Naive thymus-derived CD8-positive, alpha-beta T cell (primary cell): ENCODE data around the gene CHIA. TPM values are rescaled to one million over a fixed set of nuclear protein-coding genes. Genes with fewer than 3 reads are reported as not detected.
A peak's percentile ranks its signal among the peaks of the same experiment; 100 is the strongest.
"Not testable (repeated sequence)": the region's sequence is repeated elsewhere in the genome, so short reads cannot be mapped to it uniquely, and the experiment has no call there.

Source experiments
- ATAC-seq, 2 donors: fragments of 150-1000 bp; cut with Tn5 transposase in 1 of 2; sonication (Bioruptor Pico), chemical (Tn5 transposase) in 1 of 2; 1 replicate in 1 of 2; 2 replicates in 1 of 2; pipeline ENCODE4 v1.10.0; 2021; ENCODE audit warnings: mild to moderate bottlenecking in 2 of 2, moderate library complexity in 2 of 2
- POLR2A ChIA-PET: fragments of 350-600 bp; sonication (Branson Sonifier 250); formaldehyde crosslinking; loops from one replicate; lab custom pipeline; 2021; ENCODE audit warnings: antibody characterized with exemption; lab: Charles Lee
- DNase-seq, 10 donors: peaks; one replicate each; pipeline versions ENCODE4 v3.0.0 to v3.0.0-alpha.2; 2020 to 2022
- H3K27ac Mint-ChIP-seq, 10 donors: one replicate each; pipeline ENCODE4 v1.8.0; 2020 to 2022; ENCODE audit warnings: mild to moderate bottlenecking in 10 of 10, mixed read lengths in 10 of 10, moderate library complexity in 4 of 10, inconsistent platforms in 1 of 10
- H3K27me3 Mint-ChIP-seq, 5 donors: one replicate each; pipeline ENCODE4 v1.8.0; 2021 to 2022; ENCODE audit warnings: mixed read lengths in 5 of 5
- H3K36me3 Mint-ChIP-seq, 3 donors: one replicate each; pipeline ENCODE4 v1.8.0; 2020 to 2022; ENCODE audit warnings: mixed read lengths in 3 of 3, mild to moderate bottlenecking in 2 of 3, inconsistent platforms in 1 of 3
- H3K4me1 Mint-ChIP-seq, 4 donors: one replicate each; pipeline ENCODE4 v1.8.0; 2021 to 2022; ENCODE audit warnings: mixed read lengths in 4 of 4
- H3K4me3 Mint-ChIP-seq, 10 donors: one replicate each; pipeline ENCODE4 v1.8.0; 2020 to 2022; ENCODE audit warnings: mild to moderate bottlenecking in 10 of 10, mixed read lengths in 10 of 10, moderate library complexity in 6 of 10, inconsistent platforms in 1 of 10
- H3K9me3 Mint-ChIP-seq, 9 donors: one replicate each; pipeline ENCODE4 v1.8.0; 2020 to 2022; ENCODE audit warnings: mixed read lengths in 9 of 9, mild to moderate bottlenecking in 3 of 9, inconsistent platforms in 1 of 9, moderate library complexity in 1 of 9
- polyA plus RNA-seq, 3 donors: library from polyadenylated mRNA; unstranded; fragments of 300-500 nt; fragmentation: Illumina TruSeq; gene quantifications; one replicate each; pipeline ENCODE4 v1.2.3, GENCODE V29; 2021
- total RNA-seq, 8 experiments: library from RNA in 2 of 8; stranded (reverse) in 2 of 8; gene quantifications; one replicate each; pipeline ENCODE4 v1.2.3 and lab custom pipeline; 2021 to 2026

CHIA gene
- total and polyA plus RNA-seq, 5 experiments from 2014 or later = not detected

GRCh38 chr1:111289371-111289770, 1.3 kb upstream of the CHIA start:
- Mint-ChIP-seq H3K27me3 (no peaks in the 10 kb centered on the region), H3K36me3 (no peaks in the 10 kb centered on the region), H3K9me3 (peaks cover 0 to 4% (median 0%) of the 10 kb centered on the region in 9 donors), H3K27ac (no peak overlapping the region), H3K4me3 (no peak overlapping the region), H3K4me1 (peaks cover 0 to 6% (median 4%) of the 10 kb centered on the region in 4 donors)
- POLR2A ChIA-PET = no interaction called here
- ATAC-seq = no peak
- DNase-seq = no peak

- POLR2A ChIA-PET = no interaction called here
- no peaks in the 10 kb centered on the region for H3K36me3 Mint-ChIP-seq
- no peak for ATAC-seq
- no peak overlapping the region for H3K4me3 Mint-ChIP-seq
- no peaks in the 10 kb centered on the region for H3K27me3 Mint-ChIP-seq
- peaks cover 0 to 13% (median 7%) of the 10 kb centered on the region in 4 donors for H3K4me1 Mint-ChIP-seq
- peaks cover 0 to 4% (median 0%) of the 10 kb centered on the region in 9 donors for H3K9me3 Mint-ChIP-seq
- H3K27ac Mint-ChIP-seq = no peak overlapping the region
- no peak for DNase-seq
These were observed 547 bp upstream of the CHIA start for GRCh38 chr1:111290104-111290503.

- Mint-ChIP-seq H3K4me3 (peak overlapping the region in 2 of 10 donors; percentile 16 to 27), H3K27ac (no peak overlapping the region), H3K9me3 (peaks cover 0 to 26% (median 0%) of the 10 kb centered on the region in 9 donors), H3K27me3 (no peaks in the 10 kb centered on the region), H3K36me3 (peaks cover 0 to 8% (median 8%) of the 10 kb centered on the region in 3 donors), H3K4me1 (peaks cover 0 to 15% (median 9%) of the 10 kb centered on the region in 4 donors)
- POLR2A ChIA-PET = no interaction called here
- DNase-seq = peak in 1 of 10 donors; percentile 4
- peak in 1 of 2 donors; percentile 50 for ATAC-seq
These were observed 3.7 kb downstream of the CHIA start for GRCh38 chr1:111294390-111294789.

GRCh38 chr1:111302374-111302773, 11.7 kb downstream of the CHIA start:
- H3K9me3 Mint-ChIP-seq = peaks cover 9 to 34% (median 21%) of the 10 kb centered on the region in 9 donors
- POLR2A ChIA-PET = interaction anchor here (0.6 kb wide), 1 partner anchor 170 kb away, joined by 3 read pairs; no protein-coding TSS in a partner anchor
- H3K27me3 Mint-ChIP-seq = no peaks in the 10 kb centered on the region
- no peak overlapping the region for H3K4me3 Mint-ChIP-seq
- ATAC-seq (no peak), DNase-seq (no peak)
- H3K36me3 Mint-ChIP-seq = peaks cover 0 to 28% (median 23%) of the 10 kb centered on the region in 3 donors
- peaks cover 0 to 3% (median 0%) of the 10 kb centered on the region in 4 donors for H3K4me1 Mint-ChIP-seq
- H3K27ac Mint-ChIP-seq = no peak overlapping the region

- no peaks in the 10 kb centered on the region for H3K4me1 Mint-ChIP-seq
- peaks cover 0 to 8% (median 2%) of the 10 kb centered on the region in 3 donors for H3K36me3 Mint-ChIP-seq
- POLR2A ChIA-PET = interaction anchor here (0.9 kb wide), 1 partner anchor 11 kb away, joined by 4 read pairs; no protein-coding TSS in a partner anchor
- ATAC-seq (no peak), DNase-seq (no peak)
- peaks cover 0 to 9% (median 6%) of the 10 kb centered on the region in 9 donors for H3K9me3 Mint-ChIP-seq
- H3K4me3 Mint-ChIP-seq = no peak overlapping the region
- H3K27me3 Mint-ChIP-seq = no peaks in the 10 kb centered on the region
- no peak overlapping the region for H3K27ac Mint-ChIP-seq
These were observed 19.0 kb downstream of the CHIA start for GRCh38 chr1:111309690-111310089.

- POLR2A ChIA-PET = no interaction called here
- Mint-ChIP-seq H3K36me3 (no peaks in the 10 kb centered on the region), H3K9me3 (no peaks in the 10 kb centered on the region), H3K27me3 (peaks cover 0 to 3% (median 0%) of the 10 kb centered on the region in 5 donors), H3K27ac (no peak overlapping the region), H3K4me1 (peaks cover 9 to 23% (median 16%) of the 10 kb centered on the region in 4 donors), H3K4me3 (no peak overlapping the region)
- ATAC-seq (no peak), DNase-seq (no peak)
These were observed 27.9 kb downstream of the CHIA start for GRCh38 chr1:111318523-111318922.

- Mint-ChIP-seq H3K4me3 (peak overlapping the region in 6 of 10 donors; percentile 1 to 51 (median 20)), H3K4me1 (peaks cover 9 to 23% (median 16%) of the 10 kb centered on the region in 4 donors), H3K36me3 (no peaks in the 10 kb centered on the region), H3K27ac (peak overlapping the region in 6 of 10 donors; percentile 1 to 68 (median 26)), H3K9me3 (no peaks in the 10 kb centered on the region), H3K27me3 (peaks cover 0 to 3% (median 0%) of the 10 kb centered on the region in 5 donors)
- ATAC-seq = peak in 1 of 2 donors; percentile 70
- peak in 2 of 10 donors; percentile 26 to 43 for DNase-seq
- POLR2A ChIA-PET = interaction anchor here (1.0 kb wide), 1 partner anchor 10 kb away, joined by 4 read pairs; no protein-coding TSS in a partner anchor
These were observed 29.6 kb downstream of the CHIA start for GRCh38 chr1:111320066-111320879.

GRCh38 chr1:111323231-111323630, 32.6 kb downstream of the CHIA start:
- DNase-seq (no peak), ATAC-seq (no peak)
- POLR2A ChIA-PET = no interaction called here
- Mint-ChIP-seq H3K4me3 (no peak overlapping the region), H3K27me3 (peaks cover 0 to 3% (median 0%) of the 10 kb centered on the region in 5 donors), H3K9me3 (peaks cover 3 to 13% (median 8%) of the 10 kb centered on the region in 9 donors), H3K27ac (no peak overlapping the region), H3K4me1 (peaks cover 9 to 23% (median 16%) of the 10 kb centered on the region in 4 donors), H3K36me3 (peaks cover 0 to 10% (median 7%) of the 10 kb centered on the region in 3 donors)

GRCh38 chr1:111332190-111332589, 41.5 kb downstream of the CHIA start:
- Mint-ChIP-seq H3K4me3 (no peak overlapping the region), H3K27ac (peak overlapping the region in 1 of 10 donors; percentile 17), H3K27me3 (no peaks in the 10 kb centered on the region), H3K4me1 (peaks cover 2 to 10% (median 5%) of the 10 kb centered on the region in 4 donors), H3K36me3 (peaks cover 2 to 35% (median 23%) of the 10 kb centered on the region in 3 donors), H3K9me3 (peaks cover 16 to 54% (median 30%) of the 10 kb centered on the region in 9 donors)
- ATAC-seq (no peak), DNase-seq (no peak)
- POLR2A ChIA-PET = interaction anchor here (0.7 kb wide), 1 partner anchor 116 kb away, joined by 5 read pairs; no protein-coding TSS in a partner anchor

GRCh38 chr1:111334169-111334568, 43.5 kb downstream of the CHIA start:
- POLR2A ChIA-PET = interaction anchor here (1.2 to 1.9 kb wide), 6 partner anchors 82 to 140 kb away, joined by 3 to 14 read pairs (median 6); partner anchors contain the start of gene DENND2D

GRCh38 chr1:111335214-111335877, 44.7 kb downstream of the CHIA start:
- Mint-ChIP-seq H3K27ac (peak overlapping the region in 1 of 10 donors; percentile 29), H3K9me3 (peaks cover 1 to 30% (median 10%) of the 10 kb centered on the region in 9 donors), H3K36me3 (peaks cover 0 to 11% (median 3%) of the 10 kb centered on the region in 3 donors)
- not testable (repeated sequence) for H3K4me1 Mint-ChIP-seq, H3K4me3 Mint-ChIP-seq, H3K27me3 Mint-ChIP-seq, DNase-seq, ATAC-seq
- POLR2A ChIA-PET = interaction anchor here (0.7 to 1.9 kb wide), 7 partner anchors 62 to 141 kb away, joined by 3 to 14 read pairs (median 5); partner anchors contain the start of gene DENND2D

More at GRCh38 chr1:111334169-111334568, 43.5 kb downstream of the CHIA start:
- Mint-ChIP-seq H3K27me3 (no peaks in the 10 kb centered on the region), H3K36me3 (peaks cover under 1 to 19% (median 6%) of the 10 kb centered on the region in 3 donors), H3K4me1 (peaks cover 2 to 10% (median 5%) of the 10 kb centered on the region in 4 donors), H3K27ac (peak overlapping the region in 2 of 10 donors; percentile 8 to 15), H3K9me3 (peaks cover 3 to 42% (median 16%) of the 10 kb centered on the region in 9 donors), H3K4me3 (no peak overlapping the region)
- peak; percentile 89 to 92 for ATAC-seq
- peak in 9 of 10 donors; percentile 40 to 80 (median 60) for DNase-seq

- H3K4me3 Mint-ChIP-seq, H3K27ac Mint-ChIP-seq, DNase-seq, H3K36me3 Mint-ChIP-seq, POLR2A ChIA-PET, ATAC-seq, H3K27me3 Mint-ChIP-seq, H3K4me1 Mint-ChIP-seq: not testable (repeated sequence)
- H3K9me3 Mint-ChIP-seq = peaks cover 0 to 18% (median 3%) of the 10 kb centered on the region in 9 donors
These were observed 48.2 kb downstream of the CHIA start for GRCh38 chr1:111338849-111339248.
